ENCODE data around the gene TIMMDC1.

- TF ChIP-seq EP300 (IDR thresholded peaks at IDR 0.05) (no peak), POLR2AphosphoS5 (IDR thresholded peaks at IDR 0.05) (no peak), CTCF (IDR thresholded peaks at IDR 0.05) (no peak), POLR2A (IDR thresholded peaks at IDR 0.05) (no peak)
These were observed 27.5 kb upstream of the TIMMDC1 start for GRCh38 chr3:119470866-119471265.

Measured in stomach (tissue), 4 donors.